Neural crest cell (in vitro differentiated cells): Measurements from ENCODE around the gene CACNA1H. TPM values are rescaled to one million over a fixed set of nuclear protein-coding genes. Genes with fewer than 3 reads are reported as not detected.
A peak's percentile ranks its signal among the peaks of the same experiment; 100 is the strongest.

Experiments used
- DNase-seq: peaks from one replicate; pipeline ENCODE4 v3.0.0; 2021; ENCODE audit warnings: low read depth, mixed read lengths, low spot score
- H3K27ac Mint-ChIP-seq: one replicate; pipeline ENCODE4 v1.8.0; 2021; ENCODE audit warnings: mild to moderate bottlenecking, mixed read lengths; ENCODE audit not compliant: unreplicated experiment
- H3K27me3 Mint-ChIP-seq: 2 replicates; pipeline ENCODE4 v1.8.0; 2021; ENCODE audit warnings: low read depth, mild to moderate bottlenecking, mixed read lengths
- H3K36me3 Mint-ChIP-seq: 2 replicates; pipeline ENCODE4 v1.8.0; 2021; ENCODE audit warnings: low read depth, mild to moderate bottlenecking, mixed read lengths
- H3K4me1 Mint-ChIP-seq: 2 replicates; pipeline ENCODE4 v1.8.0; 2021; ENCODE audit warnings: mixed read lengths
- H3K4me3 Mint-ChIP-seq: one replicate; pipeline ENCODE4 v1.8.0; 2021; ENCODE audit warnings: mild to moderate bottlenecking, mixed read lengths
- H3K9me3 Mint-ChIP-seq: 2 replicates; pipeline ENCODE4 v1.8.0; 2021; ENCODE audit warnings: mixed read lengths
- total RNA-seq: library from RNA; stranded (reverse); gene quantifications from 2 replicates; pipeline ENCODE4 v1.2.1, GENCODE V29; 2021
- TF ChIP-seq, protein P1 (sequence below): fragments of 200-600 bp; sonication (generic); conservative IDR thresholded peaks from 2 replicates; pipeline ENCODE4 v1.5.0; 2021; ENCODE audit warnings: antibody characterized with exemption, mild to moderate bottlenecking

The CACNA1H gene
- total RNA-seq, 1 donor from 2014 or later: 10.7 TPM

DNA sequence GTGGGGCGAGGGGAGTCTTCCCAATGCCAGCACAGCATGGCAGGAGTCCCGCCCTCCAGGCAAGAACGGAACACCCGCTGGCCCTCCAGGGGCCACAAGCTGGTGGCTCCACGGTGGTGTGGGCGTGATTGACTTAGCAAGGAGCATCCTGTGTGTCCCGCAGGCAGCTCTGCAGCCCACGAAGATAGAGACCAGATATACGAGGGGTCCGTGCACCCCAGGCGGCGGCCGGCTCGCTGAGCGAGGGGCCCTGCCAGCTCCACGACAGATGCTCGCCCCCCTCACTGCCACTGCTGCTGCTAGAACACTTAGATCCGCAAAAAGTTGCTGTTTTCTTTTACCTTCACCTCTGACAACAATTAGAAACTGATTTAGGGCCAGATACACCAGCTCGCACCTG is 10.0 kb upstream of the CACNA1H start:
- no peaks in the 10 kb centered on the region for H3K36me3 Mint-ChIP-seq
- TF ChIP-seq, protein P1, sequence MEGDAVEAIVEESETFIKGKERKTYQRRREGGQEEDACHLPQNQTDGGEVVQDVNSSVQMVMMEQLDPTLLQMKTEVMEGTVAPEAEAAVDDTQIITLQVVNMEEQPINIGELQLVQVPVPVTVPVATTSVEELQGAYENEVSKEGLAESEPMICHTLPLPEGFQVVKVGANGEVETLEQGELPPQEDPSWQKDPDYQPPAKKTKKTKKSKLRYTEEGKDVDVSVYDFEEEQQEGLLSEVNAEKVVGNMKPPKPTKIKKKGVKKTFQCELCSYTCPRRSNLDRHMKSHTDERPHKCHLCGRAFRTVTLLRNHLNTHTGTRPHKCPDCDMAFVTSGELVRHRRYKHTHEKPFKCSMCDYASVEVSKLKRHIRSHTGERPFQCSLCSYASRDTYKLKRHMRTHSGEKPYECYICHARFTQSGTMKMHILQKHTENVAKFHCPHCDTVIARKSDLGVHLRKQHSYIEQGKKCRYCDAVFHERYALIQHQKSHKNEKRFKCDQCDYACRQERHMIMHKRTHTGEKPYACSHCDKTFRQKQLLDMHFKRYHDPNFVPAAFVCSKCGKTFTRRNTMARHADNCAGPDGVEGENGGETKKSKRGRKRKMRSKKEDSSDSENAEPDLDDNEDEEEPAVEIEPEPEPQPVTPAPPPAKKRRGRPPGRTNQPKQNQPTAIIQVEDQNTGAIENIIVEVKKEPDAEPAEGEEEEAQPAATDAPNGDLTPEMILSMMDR: no peak
- H3K4me3 Mint-ChIP-seq: no peak overlapping the region

DNA sequence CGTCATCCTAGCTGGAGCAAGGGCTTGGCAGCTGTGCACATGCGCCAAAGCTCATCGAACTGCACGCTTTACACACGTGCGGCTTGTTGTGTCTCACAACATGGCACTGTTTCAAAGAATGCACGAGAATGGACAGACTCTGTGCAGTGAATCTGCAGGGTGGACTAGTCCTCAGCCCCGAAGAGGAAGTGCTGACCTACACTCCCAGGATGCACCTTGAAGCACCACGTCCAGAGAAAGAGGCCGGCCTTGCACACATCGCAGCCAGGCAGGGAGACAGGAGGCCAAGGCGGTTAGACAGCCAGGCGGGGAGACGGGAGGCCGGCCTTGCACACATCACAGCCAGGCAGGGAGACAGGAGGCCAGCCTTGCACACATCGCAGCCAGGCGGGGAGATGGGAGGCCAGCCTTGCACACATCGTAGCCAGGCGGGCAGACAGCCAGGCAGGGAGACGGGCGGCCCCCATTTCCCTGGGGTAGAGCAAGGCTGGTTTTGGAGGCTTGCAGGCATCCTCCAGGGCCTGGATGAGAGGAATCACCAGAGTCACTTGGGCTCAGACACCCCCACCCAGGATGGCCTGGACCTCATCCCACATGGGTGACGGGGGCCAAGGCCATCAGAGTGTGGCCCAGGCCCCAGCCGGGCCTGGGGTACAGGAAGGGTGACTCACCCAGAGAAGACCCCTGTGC is 9.0 kb upstream of the CACNA1H start:
- DNase-seq: no peak
- H3K27me3 Mint-ChIP-seq: peaks cover 2% of the 10 kb centered on the region
- peaks cover 4% of the 10 kb centered on the region for H3K4me1 Mint-ChIP-seq
- no peaks in the 10 kb centered on the region for H3K9me3 Mint-ChIP-seq
- peak overlapping the region; percentile 82 for H3K27ac Mint-ChIP-seq
- TF ChIP-seq, protein P1: no peak
- H3K4me3 Mint-ChIP-seq: no peak overlapping the region
- H3K36me3 Mint-ChIP-seq: no peaks in the 10 kb centered on the region

More for the DNA sequence above, 10.0 kb upstream of the CACNA1H start:
- DNase-seq: no peak
- Mint-ChIP-seq H3K27ac (no peak overlapping the region), H3K27me3 (peaks cover 2% of the 10 kb centered on the region), H3K4me1 (peaks cover 4% of the 10 kb centered on the region), H3K9me3 (no peaks in the 10 kb centered on the region)

DNA sequence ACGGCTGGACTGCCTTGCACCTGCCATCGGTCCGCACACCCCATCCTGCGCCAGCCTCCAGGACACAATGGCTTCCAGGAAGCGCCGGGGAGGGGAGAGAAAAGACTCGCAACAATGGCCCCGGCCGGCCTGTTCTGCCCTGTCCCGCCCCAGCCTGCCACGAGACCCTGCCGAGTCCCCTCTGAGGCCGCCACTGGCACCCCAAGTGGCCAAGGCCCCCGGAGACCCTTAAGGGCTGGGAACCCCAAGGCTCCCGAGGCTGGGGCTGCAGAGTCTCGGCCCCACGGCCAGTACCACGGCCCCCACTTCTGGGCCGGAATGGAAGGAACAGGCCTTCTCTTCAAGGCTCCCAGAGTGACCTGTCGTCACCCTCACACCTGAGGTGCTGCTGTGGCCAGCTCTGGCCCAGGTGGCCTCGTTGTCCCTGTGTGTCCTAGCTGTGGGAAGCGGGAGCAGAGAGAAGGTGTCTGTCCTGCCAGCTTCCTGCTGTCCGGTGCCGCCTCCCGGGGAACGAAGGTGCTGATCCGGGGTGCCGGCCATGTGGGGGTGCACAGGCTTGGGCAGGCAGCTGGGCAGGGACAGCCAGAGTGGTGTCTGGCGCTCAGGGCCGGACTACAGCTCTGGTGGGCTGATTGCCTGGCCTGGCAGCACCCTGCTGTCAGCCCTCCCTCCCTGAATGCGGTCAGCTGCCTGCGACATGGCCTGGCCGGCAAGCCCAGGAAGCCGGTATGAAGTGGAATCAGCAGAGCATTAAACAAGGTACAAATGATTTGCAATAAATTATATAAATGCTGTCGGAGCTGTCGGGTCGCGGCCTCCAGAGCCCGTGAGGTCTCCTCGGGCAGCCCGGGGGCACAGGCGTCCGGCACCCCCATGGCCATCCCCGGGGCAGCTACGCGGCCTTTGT is 8.2 kb upstream of the CACNA1H start:
- H3K4me1 Mint-ChIP-seq: peaks cover 4% of the 10 kb centered on the region
- H3K27me3 Mint-ChIP-seq: peaks cover 5% of the 10 kb centered on the region
- H3K27ac Mint-ChIP-seq: no peak overlapping the region
- no peaks in the 10 kb centered on the region for H3K9me3 Mint-ChIP-seq
- no peak overlapping the region for H3K4me3 Mint-ChIP-seq
- DNase-seq: no peak
- no peaks in the 10 kb centered on the region for H3K36me3 Mint-ChIP-seq
- TF ChIP-seq, protein P1: no peak

DNA sequence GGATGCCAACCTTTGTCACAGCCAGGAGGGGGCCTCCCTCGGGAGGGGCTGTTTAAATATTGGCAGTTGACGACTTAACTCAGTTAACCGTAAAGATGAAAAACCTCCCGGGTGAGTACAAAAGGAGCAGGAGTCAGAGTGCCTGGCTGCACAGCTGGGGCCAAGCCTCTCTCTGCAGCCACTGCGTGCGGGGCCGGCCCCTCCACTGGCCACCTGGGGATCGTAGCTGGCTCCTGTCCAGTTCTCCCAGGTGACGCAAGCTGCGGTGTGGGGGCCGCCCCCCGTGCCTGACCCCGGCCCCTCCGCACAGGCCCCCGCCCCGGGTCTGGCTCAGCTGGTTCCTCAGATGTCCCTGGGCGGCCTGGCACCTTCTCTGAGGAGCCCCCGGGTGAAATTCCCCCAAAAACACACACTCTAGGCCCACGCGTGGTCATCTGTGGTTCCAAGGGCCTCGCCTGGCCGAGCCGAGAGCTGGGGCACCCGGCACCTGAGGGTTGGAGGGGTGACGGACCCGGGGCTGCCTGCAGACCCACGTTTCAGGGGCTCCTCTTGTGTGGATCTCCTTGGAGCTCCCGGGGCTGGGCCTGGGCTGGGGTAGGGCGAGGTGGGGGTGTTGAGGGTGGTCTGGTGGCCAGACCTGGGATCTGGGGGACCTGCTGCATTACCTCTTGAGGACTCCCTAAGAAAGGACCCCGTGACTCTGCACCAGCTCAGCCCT is 7.4 kb upstream of the CACNA1H start:
- Mint-ChIP-seq H3K27ac (no peak overlapping the region), H3K4me3 (no peak overlapping the region), H3K36me3 (no peaks in the 10 kb centered on the region), H3K9me3 (no peaks in the 10 kb centered on the region), H3K4me1 (peaks cover 4% of the 10 kb centered on the region), H3K27me3 (peaks cover 5% of the 10 kb centered on the region)
- DNase-seq: no peak
- TF ChIP-seq, protein P1: no peak

DNA sequence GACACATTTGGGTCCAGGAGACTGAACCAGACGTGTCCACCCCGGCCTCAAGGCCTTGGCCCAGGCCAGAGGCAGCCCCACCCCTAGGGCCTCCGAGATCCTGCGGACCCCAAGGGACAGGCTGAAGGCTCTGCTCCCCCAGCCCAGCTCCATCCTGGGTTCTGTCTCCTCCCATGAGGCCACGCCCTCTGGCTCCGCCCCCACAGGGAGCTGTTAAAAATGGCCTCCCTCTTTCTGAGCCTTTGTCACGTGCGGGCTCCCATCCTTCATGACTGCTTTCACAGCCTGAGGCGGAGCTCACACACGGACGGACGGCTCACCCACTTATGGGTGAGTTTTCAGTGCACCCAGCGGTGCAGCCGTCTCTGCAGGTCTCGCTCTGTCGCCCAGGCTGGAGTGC is 6.5 kb upstream of the CACNA1H start:
- H3K27me3 Mint-ChIP-seq: peaks cover 11% of the 10 kb centered on the region
- DNase-seq: no peak
- TF ChIP-seq, protein P1: no peak
- no peak overlapping the region for H3K27ac Mint-ChIP-seq
- H3K4me3 Mint-ChIP-seq: no peak overlapping the region
- H3K36me3 Mint-ChIP-seq: no peaks in the 10 kb centered on the region
- H3K9me3 Mint-ChIP-seq: no peaks in the 10 kb centered on the region
- H3K4me1 Mint-ChIP-seq: peaks cover 4% of the 10 kb centered on the region
